Measurements from ENCODE around the gene ZNF540. TPM values are rescaled to one million over a fixed set of nuclear protein-coding genes. Genes with fewer than 3 reads are reported as not detected.
"Not testable (repeated sequence)": the region's sequence is repeated elsewhere in the genome, so short reads cannot be mapped to it uniquely, and the experiment has no call there.

Gene ZNF540
- total RNA-seq (2014; rRNA removed; shearing (Covaris generic); ENCODE audit: low replicate concordance): not detected in 2 replicates

DNA sequence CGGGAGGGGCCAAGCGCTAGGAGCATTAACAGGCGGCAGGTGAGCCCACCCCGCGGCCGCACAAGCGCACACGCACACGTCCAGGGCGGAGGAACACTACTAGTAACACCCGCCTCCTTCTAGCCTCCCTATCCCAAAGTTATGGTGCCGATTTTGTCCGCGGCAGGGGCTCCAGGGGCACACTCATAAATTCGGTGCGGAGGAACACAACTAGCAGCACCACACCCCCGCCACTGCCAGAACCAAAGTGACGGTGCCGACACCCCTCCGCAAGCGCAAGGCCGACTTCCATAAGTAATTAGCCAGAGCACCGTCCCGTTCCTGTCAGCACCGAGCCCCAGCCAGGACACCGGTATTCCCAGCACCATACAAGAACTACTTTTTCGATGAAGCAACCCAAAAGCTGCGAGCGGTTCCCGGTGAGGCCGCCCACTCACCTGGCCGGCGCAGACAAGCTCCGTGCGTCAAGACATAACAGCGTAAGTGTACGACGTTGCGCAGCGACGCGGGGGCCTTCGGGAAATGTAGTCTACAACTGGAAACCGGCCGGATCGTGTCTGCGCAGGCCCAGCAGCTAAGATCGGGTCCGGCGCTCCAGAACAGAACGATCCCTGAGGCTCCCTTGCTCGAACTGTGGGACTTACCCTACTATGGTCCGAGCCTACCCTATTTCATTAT lies at the start of gene ZNF540, which contains the start of gene ZNF571:
TSS of gene ZNF540 (plus strand) at position 573 of the 678 bp plus-strand sequence. CDS start 3,572 bp downstream, outside the sequence.
TSS of gene ZNF571 (minus strand) at position 489 of the 678 bp plus-strand sequence. CDS start 8,116 bp downstream, outside the sequence.
- peak; percentile 87 for DNase-seq (ENCODE audit: low read depth)
- in situ Hi-C loops (cut with HindIII; ENCODE audit: low pct_unique_long_range_greater_than_20kb, low sequenced_read_pairs): no loop called here

DNA sequence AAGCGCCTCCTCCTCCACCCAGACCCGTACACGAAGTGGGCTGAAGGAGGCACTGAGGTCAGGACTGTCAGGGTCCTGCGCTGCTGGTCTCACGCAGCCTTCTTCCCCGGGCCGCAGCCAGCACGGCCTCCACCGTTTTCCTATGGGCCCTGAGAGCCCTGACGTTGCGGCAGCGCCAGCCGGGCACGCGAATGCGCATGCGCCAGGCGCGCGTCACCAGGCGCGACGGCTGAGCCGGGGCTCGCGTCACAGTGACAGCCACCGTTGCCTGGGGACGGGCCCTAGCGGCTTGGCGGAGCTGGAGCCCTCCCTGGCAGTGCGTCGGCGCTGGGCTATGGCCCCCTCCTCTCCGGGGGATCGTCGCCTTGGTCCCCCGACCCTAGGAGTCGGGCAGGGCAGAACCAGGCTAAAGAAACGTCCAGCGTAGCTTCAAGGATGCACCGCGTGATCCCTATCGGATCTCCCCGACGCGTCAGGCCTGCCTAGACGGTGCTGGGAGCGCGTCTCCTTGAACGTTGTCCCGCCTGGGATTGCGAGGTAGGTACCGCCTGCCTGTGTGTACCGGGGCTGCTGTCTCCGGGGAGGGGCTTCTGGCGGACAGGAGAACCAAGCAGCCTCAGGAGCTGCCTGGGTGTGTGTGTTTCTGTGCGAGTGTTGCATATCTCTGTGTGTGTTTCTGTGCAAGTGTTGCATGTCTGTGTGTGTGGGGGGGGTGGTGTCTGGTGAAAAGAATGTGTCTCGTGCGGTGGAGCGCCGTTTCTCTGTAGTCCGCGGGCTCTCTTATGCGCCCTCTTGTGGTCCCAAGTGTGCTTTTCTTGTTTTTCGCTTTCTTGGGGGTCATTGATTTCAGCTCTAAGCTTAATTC lies 43.3 kb upstream of the ZNF540 start:
- DNase-seq (ENCODE audit: low read depth): no peak
- in situ Hi-C loops (cut with HindIII; ENCODE audit: low pct_unique_long_range_greater_than_20kb, low sequenced_read_pairs): no loop called here

GRCh38 chr19:37563518-37563917 lies 31.2 kb upstream of the ZNF540 start:
- DNase-seq (ENCODE audit: low read depth): no peak
- in situ Hi-C loops (cut with HindIII; ENCODE audit: low pct_unique_long_range_greater_than_20kb, low sequenced_read_pairs): no loop called here

- in situ Hi-C loops (cut with HindIII; ENCODE audit: low pct_unique_long_range_greater_than_20kb, low sequenced_read_pairs): no loop called here
- peak; percentile 29 for DNase-seq (ENCODE audit: low read depth)
Measured at GRCh38 chr19:37564624-37565369, 29.9 kb upstream of the ZNF540 start.

DNA sequence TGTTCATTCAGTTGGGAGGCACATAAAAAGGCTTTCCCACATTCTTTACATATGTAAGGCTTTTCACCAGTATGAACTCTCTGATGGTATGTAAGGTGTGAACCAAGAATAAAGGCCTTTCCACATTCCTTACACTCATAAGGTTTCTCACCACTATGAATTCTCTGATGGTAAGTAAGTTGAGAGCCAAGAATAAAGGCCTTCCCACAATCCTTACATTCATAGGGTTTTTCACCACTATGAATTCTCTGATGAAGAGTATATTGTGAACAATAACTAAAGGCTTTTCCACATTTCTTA lies 29.4 kb upstream of the ZNF540 start:
- peak; percentile 11 for DNase-seq (ENCODE audit: low read depth)
- in situ Hi-C loops (cut with HindIII; ENCODE audit: low pct_unique_long_range_greater_than_20kb, low sequenced_read_pairs): no loop called here

DNA sequence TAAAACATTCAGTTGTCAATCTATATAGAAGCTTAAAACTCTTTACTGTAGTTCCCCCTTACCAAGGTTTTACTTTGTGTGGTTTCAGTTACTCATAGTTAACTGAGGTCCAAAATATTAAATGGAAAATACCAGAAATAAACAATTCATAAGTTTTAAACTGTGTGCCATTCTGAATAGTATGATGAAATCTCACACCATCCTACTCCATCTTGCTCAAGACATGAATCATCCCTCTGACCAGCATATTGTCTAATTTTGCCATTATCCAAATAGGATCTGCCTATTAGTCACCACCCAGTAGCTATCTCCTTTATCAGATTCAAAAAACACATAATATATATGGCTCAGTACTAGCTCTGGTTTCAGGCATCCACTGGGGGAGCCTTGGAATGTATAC lies 22.5 kb upstream of the ZNF540 start:
- DNase-seq (ENCODE audit: low read depth): no peak
- in situ Hi-C loops (cut with HindIII; ENCODE audit: low pct_unique_long_range_greater_than_20kb, low sequenced_read_pairs): no loop called here

DNA sequence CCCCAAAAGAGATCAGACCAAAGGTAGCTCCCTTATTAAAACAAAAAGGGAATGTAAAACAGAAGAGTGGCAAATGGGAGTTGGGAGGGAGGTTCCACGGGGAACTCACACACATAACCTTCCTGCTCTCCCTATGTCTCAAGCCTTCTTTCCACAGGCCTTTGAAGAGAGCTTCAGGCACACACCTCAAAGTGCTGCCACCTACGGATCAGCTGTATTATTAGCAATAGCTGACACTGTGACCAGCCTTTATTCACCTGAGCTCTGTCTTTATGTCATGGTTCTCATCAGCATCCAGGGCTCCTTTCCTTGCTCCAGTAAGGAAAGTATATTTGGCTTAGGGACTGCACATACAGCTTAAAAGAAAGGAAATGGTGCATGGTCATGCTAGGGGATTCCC lies 11.3 kb upstream of the ZNF540 start:
- in situ Hi-C loops (cut with HindIII; ENCODE audit: low pct_unique_long_range_greater_than_20kb, low sequenced_read_pairs): no loop called here
- DNase-seq (ENCODE audit: low read depth): no peak

DNA sequence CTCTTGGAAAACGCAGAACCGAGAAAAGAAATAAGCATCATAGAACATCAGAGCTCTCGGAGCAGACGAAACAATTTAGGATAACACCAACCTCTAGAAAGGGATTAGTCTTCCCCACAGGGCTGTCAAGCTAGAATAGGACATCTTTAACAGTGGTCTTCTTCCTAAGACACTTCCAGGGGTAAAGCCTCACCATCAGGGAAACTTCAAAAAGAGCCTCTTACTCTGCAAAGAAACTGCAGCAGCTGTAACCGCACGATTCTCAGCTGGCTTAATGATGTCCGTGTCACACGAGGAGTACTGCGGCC lies 726 bp upstream of the ZNF540 start:
- in situ Hi-C loops (cut with HindIII; ENCODE audit: low pct_unique_long_range_greater_than_20kb, low sequenced_read_pairs): no loop called here
- DNase-seq (ENCODE audit: low read depth): no peak

GRCh38 chr19:37594982-37595382 lies 306 bp downstream of the ZNF540 start:
- DNase-seq (ENCODE audit: low read depth): no peak
- in situ Hi-C loops (cut with HindIII; ENCODE audit: low pct_unique_long_range_greater_than_20kb, low sequenced_read_pairs): no loop called here

- in situ Hi-C loops (cut with HindIII; ENCODE audit: low pct_unique_long_range_greater_than_20kb, low sequenced_read_pairs): no loop called here
Measured at GRCh38 chr19:37635076-37636056, 40.7 kb downstream of the ZNF540 start.

DNA sequence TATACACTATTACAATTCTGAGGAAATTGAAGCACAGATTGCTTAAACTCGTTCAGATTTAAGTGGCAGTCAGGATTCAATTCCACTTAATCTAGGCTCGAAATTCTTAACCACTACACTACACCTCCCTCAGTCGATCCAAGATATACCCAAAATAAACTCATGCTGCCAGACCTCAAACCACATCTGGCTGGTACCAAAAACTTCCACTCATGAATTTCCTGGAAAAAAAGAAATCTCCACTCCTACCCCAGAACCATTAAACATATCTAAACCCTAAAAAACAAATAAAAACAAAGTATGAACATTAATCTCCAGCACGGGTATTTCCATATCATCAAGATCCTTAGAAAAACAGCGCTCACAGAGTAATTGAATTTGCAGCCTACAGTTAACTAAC lies 59.4 kb downstream of the ZNF540 start:
- no peak for DNase-seq (ENCODE audit: low read depth)
- in situ Hi-C loops (cut with HindIII; ENCODE audit: low pct_unique_long_range_greater_than_20kb, low sequenced_read_pairs): no loop called here

More at GRCh38 chr19:37635076-37636056, 40.7 kb downstream of the ZNF540 start:
- peak; percentile 14 for DNase-seq (ENCODE audit: low read depth)

DNA sequence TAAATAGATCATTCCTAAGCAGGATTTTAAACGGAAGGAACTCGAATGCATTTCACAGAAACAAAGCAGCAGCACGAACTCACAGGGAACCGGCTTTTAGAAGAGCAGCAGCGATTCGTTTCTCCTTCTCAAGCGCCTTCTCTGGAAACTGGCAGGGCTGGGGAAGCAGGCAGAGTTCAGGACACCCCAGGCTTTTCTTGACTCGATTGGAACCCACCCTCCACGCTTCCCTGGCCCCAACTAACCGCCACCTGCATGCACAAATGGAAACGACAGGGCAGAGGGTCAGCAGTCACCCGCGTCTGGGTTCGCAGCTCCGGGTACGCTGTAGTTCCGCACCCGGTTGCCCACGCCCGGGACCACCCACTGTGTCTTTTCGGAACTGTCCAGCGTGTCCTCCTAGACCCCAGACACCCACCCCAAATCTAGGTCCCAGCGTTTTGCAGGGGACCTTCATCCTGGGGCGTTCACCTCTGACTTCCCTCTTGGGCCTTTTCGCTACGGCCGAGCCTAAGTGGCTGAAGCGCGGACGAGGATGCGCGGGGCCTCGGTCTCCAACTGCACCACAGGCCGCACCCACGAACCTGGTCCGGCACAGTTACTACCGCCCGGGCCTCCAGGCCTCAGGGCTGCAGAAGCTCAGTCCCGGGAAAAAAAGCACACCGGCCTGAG lies 60.1 kb downstream of the ZNF540 start:
- in situ Hi-C loops (cut with HindIII; ENCODE audit: low pct_unique_long_range_greater_than_20kb, low sequenced_read_pairs): no loop called here
- DNase-seq (ENCODE audit: low read depth): peak; percentile 58

DNA sequence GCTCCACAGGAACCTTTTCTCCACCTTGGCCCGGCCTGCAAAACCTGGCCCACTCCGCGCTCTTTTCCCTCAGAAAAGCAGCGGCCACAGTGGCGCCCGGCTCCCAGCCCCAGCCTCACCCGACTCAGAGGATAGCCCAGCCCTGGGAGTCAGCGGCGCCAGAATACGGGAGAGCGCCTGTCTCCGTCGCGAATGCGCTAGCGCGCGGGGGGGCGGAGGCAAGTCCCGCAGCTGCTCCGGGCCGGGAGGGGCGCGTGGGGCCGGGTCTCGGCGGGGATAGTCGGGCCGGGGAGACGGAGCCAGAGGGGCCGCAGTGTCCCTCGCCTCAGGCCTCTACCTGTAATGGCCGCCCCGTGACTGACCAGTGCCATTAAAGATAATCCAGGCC lies 60.6 kb downstream of the ZNF540 start, which contains the start of gene ZFP30:
TSS of gene ZFP30 (minus strand) at position 165 of the 388 bp plus-strand sequence. CDS start 7,643 bp downstream, outside the sequence.
- in situ Hi-C loops (cut with HindIII; ENCODE audit: low pct_unique_long_range_greater_than_20kb, low sequenced_read_pairs): no loop called here
- DNase-seq (ENCODE audit: low read depth): no peak

DNA sequence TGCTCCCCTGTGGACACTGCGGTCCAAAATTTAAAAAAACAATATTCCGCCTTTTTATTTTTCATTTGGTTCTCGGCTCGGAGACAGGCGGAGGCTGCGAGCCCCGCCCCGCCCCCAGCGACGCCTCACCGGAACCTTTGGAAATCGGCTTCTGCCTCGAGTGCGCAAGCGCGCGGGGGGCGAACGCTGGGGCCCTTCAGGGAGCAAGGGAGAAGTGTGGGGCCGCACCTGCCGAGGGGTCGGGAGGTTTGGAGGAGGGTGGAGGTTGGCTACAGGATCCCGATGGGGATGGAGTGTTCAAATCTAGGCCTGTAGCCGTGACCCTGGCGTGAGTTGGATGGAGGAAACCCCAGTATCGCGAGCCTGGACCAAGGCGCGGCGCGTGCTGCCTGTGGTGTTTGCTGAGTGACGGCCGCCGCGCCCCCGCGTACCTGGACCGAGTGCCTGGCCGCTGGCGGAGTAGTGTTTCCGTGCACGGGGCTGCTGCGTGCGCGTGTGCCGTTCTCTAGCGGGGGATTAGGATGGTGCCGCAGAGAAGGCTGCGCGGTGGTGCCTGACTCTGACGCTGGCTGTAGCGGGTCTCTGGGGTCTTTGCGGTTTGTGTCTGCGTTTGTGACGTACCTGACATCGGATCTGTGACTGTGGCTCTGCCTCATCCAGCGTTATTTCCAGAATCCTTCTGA lies 61.2 kb downstream of the ZNF540 start:
- in situ Hi-C loops (cut with HindIII; ENCODE audit: low pct_unique_long_range_greater_than_20kb, low sequenced_read_pairs): no loop called here

DNA sequence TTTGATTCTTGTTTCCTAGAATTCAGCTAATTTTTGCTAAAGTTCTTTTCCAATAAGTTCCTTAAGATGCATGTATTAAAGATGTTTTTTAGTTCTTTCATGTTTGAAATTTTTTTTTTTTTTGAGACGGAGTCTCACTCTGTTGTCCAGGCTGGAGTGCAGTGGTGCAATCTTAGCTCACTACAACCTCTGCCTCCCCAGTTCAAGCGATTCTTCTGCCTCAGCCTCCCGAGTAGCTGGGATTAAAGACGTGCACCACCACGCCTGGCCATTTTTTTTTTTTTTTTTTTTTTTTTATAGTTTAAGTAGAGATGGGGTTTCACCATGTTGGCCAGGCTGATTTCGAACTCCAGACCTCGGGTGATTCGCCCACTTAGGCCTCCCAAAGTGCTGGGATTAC lies 62.5 kb downstream of the ZNF540 start:
- in situ Hi-C loops (cut with HindIII; ENCODE audit: low pct_unique_long_range_greater_than_20kb, low sequenced_read_pairs); DNase-seq (ENCODE audit: low read depth): not testable (repeated sequence)

More for the DNA sequence above, 61.2 kb downstream of the ZNF540 start:
- peak; percentile 95 for DNase-seq (ENCODE audit: low read depth)
